Measurements from ENCODE around the gene MAGI3.
"Not testable (repeated sequence)": the region's sequence is repeated elsewhere in the genome, so short reads cannot be mapped to it uniquely, and the experiment has no call there.

The MAGI3 gene

GRCh38 chr1:113581323-113581722 is 191.0 kb downstream of the MAGI3 start:
- no peak for DNase-seq

GRCh38 chr1:113582084-113582483 is 191.8 kb downstream of the MAGI3 start:
- no peak for DNase-seq

GRCh38 chr1:113587475-113587874 is 197.2 kb downstream of the MAGI3 start:
- DNase-seq = no peak

- DNase-seq = no peak
These were observed 201.9 kb downstream of the MAGI3 start for GRCh38 chr1:113592230-113592629.

GRCh38 chr1:113593550-113594297 is 203.4 kb downstream of the MAGI3 start:
- DNase-seq = no peak

GRCh38 chr1:113604466-113604865 is 214.2 kb downstream of the MAGI3 start:
- not testable (repeated sequence) for DNase-seq

- no peak for DNase-seq
These were observed 214.8 kb downstream of the MAGI3 start for GRCh38 chr1:113605146-113605545.

- no peak for DNase-seq
These were observed 218.1 kb downstream of the MAGI3 start for GRCh38 chr1:113608399-113608798.

GRCh38 chr1:113610372-113610771 is 220.1 kb downstream of the MAGI3 start:
- DNase-seq = no peak

GRCh38 chr1:113615425-113615824 is 225.1 kb downstream of the MAGI3 start:
- no peak for DNase-seq

GRCh38 chr1:113616156-113616555 is 225.8 kb downstream of the MAGI3 start:
- DNase-seq = no peak

GRCh38 chr1:113617438-113618141 is 227.3 kb downstream of the MAGI3 start:
- DNase-seq = no peak

- no peak for DNase-seq
These were observed 238.7 kb downstream of the MAGI3 start for GRCh38 chr1:113628997-113629396.

- DNase-seq = no peak
These were observed 240.3 kb downstream of the MAGI3 start for GRCh38 chr1:113630340-113631327.

- no peak for DNase-seq
These were observed 251.1 kb downstream of the MAGI3 start for GRCh38 chr1:113641396-113641795.

- DNase-seq = no peak
These were observed 256.8 kb downstream of the MAGI3 start for GRCh38 chr1:113647164-113647563.

- no peak for DNase-seq
These were observed 258.2 kb downstream of the MAGI3 start for GRCh38 chr1:113648478-113648877.

GRCh38 chr1:113652771-113653170 is 262.5 kb downstream of the MAGI3 start:
- no peak for DNase-seq

- no peak for DNase-seq
These were observed 263.4 kb downstream of the MAGI3 start for GRCh38 chr1:113653741-113654140.

- DNase-seq = no peak
These were observed 264.6 kb downstream of the MAGI3 start for GRCh38 chr1:113654883-113655282.

GRCh38 chr1:113657126-113657525 is 266.8 kb downstream of the MAGI3 start:
- DNase-seq = no peak

- DNase-seq = no peak
These were observed 267.3 kb downstream of the MAGI3 start for GRCh38 chr1:113657556-113658063.

GRCh38 chr1:113659035-113659434 is 268.7 kb downstream of the MAGI3 start:
- DNase-seq = no peak
